GM12891 (cell line): ENCODE results near the gene MAN2A2.
A peak's percentile ranks its signal among the peaks of the same experiment; 100 is the strongest.
"Not testable (repeated sequence)": the region's sequence is repeated elsewhere in the genome, so short reads cannot be mapped to it uniquely, and the experiment has no call there.

ENCODE experiments used
- DNase-seq: peaks from one replicate; pipeline ENCODE4 v3.0.0; 2011; ENCODE audit warnings: low spot score; ENCODE audit not compliant: insufficient read length
- FAIRE-seq: peaks from 2 replicates; lab custom pipeline; 2011; peaks lifted over from hg19 to GRCh38; lab: Jason Lieb, UNC
- PAX5 ChIP-seq: IDR thresholded peaks from 2 replicates; pipeline ENCODE4 v1.6.1; 2011; ENCODE audit warnings: low read length, moderate library complexity, mild to moderate bottlenecking; ENCODE audit not compliant: insufficient read depth, severe bottlenecking
- POLR2A ChIP-seq: IDR thresholded peaks from 2 replicates; pipeline ENCODE4 v1.6.1; 2011; ENCODE audit warnings: low read depth, low read length, control low read depth
- POLR2AphosphoS5 ChIP-seq: IDR thresholded peaks from 2 replicates; pipeline ENCODE4 v1.6.1; 2011; ENCODE audit warnings: low read depth, low read length, control low read depth
- POU2F2 ChIP-seq: IDR thresholded peaks from 2 replicates; pipeline ENCODE4 v1.6.1; 2011; ENCODE audit warnings: low read depth, mild to moderate bottlenecking, control low read depth, low read length, moderate library complexity
- SPI1 ChIP-seq: IDR thresholded peaks from 2 replicates; pipeline ENCODE4 v1.6.1; 2011; ENCODE audit warnings: low read depth, low read length, control low read depth
- TAF1 ChIP-seq: IDR thresholded peaks from 2 replicates; pipeline ENCODE4 v1.6.1; 2011; ENCODE audit warnings: low read depth, low read length, control low read depth

The MAN2A2 gene

GRCh38 chr15:90870354-90871138 lies 32.6 kb upstream of the MAN2A2 start:
- no peak for DNase-seq
- no peak for TF ChIP-seq TAF1
- no peak for TF ChIP-seq PAX5
- FAIRE-seq: no peak

- no peak for TF ChIP-seq POLR2AphosphoS5
- DNase-seq: no peak
- FAIRE-seq: no peak
These were observed 31.9 kb upstream of the MAN2A2 start for GRCh38 chr15:90871139-90871715.

GRCh38 chr15:90871716-90872485 lies 31.2 kb upstream of the MAN2A2 start:
- TF ChIP-seq TAF1: no peak
- no peak for TF ChIP-seq SPI1
- TF ChIP-seq POLR2AphosphoS5: no peak
- no peak for TF ChIP-seq POLR2A
- no peak for TF ChIP-seq PAX5
- TF ChIP-seq POU2F2: no peak
- FAIRE-seq (no peak), DNase-seq (no peak)

GRCh38 chr15:90872486-90873184 lies 30.5 kb upstream of the MAN2A2 start:
- DNase-seq: no peak
- FAIRE-seq: peak; percentile 40
- TF ChIP-seq POLR2AphosphoS5 (no peak), SPI1 (0 out of 2 replicates have a peak, but pooled peaks have one; percentile 6), POU2F2 (no peak), POLR2A (peak; percentile 78), TAF1 (0 out of 2 replicates have a peak, but pooled peaks have one; percentile 27), PAX5 (peak; percentile 17)

GRCh38 chr15:90873488-90873997 lies 29.6 kb upstream of the MAN2A2 start:
- FAIRE-seq: no peak
- DNase-seq: no peak
- TF ChIP-seq SPI1: no peak
- TF ChIP-seq POLR2AphosphoS5: no peak
- no peak for TF ChIP-seq TAF1
- TF ChIP-seq POLR2A: no peak
- no peak for TF ChIP-seq POU2F2
- no peak for TF ChIP-seq PAX5

GRCh38 chr15:90873998-90874605 lies 29.0 kb upstream of the MAN2A2 start:
- no peak for FAIRE-seq
- TF ChIP-seq POU2F2 (no peak), TAF1 (no peak), POLR2A (no peak), SPI1 (no peak), POLR2AphosphoS5 (no peak), PAX5 (no peak)
- DNase-seq: no peak

- not testable (repeated sequence) for DNase-seq, FAIRE-seq
These were observed 28.1 kb upstream of the MAN2A2 start for GRCh38 chr15:90874986-90875385.

- TF ChIP-seq TAF1 (no peak), PAX5 (no peak), POU2F2 (no peak), POLR2AphosphoS5 (no peak), SPI1 (no peak), POLR2A (no peak)
- DNase-seq: no peak
- no peak for FAIRE-seq
These were observed 27.5 kb upstream of the MAN2A2 start for GRCh38 chr15:90875549-90875981.

- no peak for FAIRE-seq
- DNase-seq: no peak
- TF ChIP-seq PAX5: no peak
- no peak for TF ChIP-seq SPI1
- TF ChIP-seq TAF1: no peak
- TF ChIP-seq POLR2AphosphoS5: no peak
- no peak for TF ChIP-seq POU2F2
- no peak for TF ChIP-seq POLR2A
These were observed 27.1 kb upstream of the MAN2A2 start for GRCh38 chr15:90876046-90876445.
